ENCODE data around the gene RBBP5. TPM values are rescaled to one million over a fixed set of nuclear protein-coding genes. Genes with fewer than 3 reads are reported as not detected.

Gene RBBP5
- total RNA-seq, 1 donor, result 19.5 TPM

DNA sequence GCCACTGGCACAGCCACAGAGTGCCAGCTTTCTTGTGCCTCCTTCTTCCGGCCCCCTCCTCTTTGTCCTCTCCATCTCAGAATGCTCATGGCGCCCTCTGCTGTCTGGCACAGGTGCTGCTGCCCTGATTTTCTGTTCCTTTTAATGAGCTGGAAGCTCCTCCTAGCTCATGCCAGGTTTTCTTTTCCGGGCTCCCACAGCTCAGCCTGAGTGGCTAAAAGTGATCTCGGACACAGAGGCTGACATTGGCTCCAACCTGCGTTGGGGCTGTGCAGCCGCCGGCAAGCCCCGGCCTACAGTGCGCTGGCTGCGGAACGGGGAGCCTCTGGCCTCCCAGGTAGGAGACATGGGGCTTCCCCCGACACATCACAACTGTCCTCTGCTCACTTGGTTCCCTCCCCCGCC lies 60.1 kb downstream of the RBBP5 start:
- H3K4me3 ChIP-seq (ENCODE audit: insufficient read depth, low read length), result no peak overlapping the region
- TF ChIP-seq, protein P1, sequence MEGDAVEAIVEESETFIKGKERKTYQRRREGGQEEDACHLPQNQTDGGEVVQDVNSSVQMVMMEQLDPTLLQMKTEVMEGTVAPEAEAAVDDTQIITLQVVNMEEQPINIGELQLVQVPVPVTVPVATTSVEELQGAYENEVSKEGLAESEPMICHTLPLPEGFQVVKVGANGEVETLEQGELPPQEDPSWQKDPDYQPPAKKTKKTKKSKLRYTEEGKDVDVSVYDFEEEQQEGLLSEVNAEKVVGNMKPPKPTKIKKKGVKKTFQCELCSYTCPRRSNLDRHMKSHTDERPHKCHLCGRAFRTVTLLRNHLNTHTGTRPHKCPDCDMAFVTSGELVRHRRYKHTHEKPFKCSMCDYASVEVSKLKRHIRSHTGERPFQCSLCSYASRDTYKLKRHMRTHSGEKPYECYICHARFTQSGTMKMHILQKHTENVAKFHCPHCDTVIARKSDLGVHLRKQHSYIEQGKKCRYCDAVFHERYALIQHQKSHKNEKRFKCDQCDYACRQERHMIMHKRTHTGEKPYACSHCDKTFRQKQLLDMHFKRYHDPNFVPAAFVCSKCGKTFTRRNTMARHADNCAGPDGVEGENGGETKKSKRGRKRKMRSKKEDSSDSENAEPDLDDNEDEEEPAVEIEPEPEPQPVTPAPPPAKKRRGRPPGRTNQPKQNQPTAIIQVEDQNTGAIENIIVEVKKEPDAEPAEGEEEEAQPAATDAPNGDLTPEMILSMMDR (IDR thresholded peaks at IDR 0.05; ENCODE audit: extremely low read depth, low read depth, low read length), result peak; percentile 93
- H3K27me3 ChIP-seq (ENCODE audit: insufficient read depth, low read length), result peaks cover 5% of the 10 kb centered on the region
- peak overlapping the region; percentile 47 for H2AFZ ChIP-seq (ENCODE audit: low read length)
- no peaks in the 10 kb centered on the region for H3K4me1 ChIP-seq (ENCODE audit: insufficient read depth, low read length)
- no peaks in the 10 kb centered on the region for H4K20me1 ChIP-seq (ENCODE audit: insufficient read depth, low read length)
- no peaks in the 10 kb centered on the region for H3K9me3 ChIP-seq (ENCODE audit: low read depth, low read length)
- H3K36me3 ChIP-seq (ENCODE audit: insufficient read depth, low read length), result no peaks in the 10 kb centered on the region
- peak; percentile 97 for DNase-seq (ENCODE audit: insufficient read length, low spot score, missing footprints)
- no peak overlapping the region for H3K27ac ChIP-seq (ENCODE audit: low read depth, low read length)
- no peaks in the 10 kb centered on the region for H3K79me2 ChIP-seq (ENCODE audit: insufficient read depth, low read length)
- peak overlapping the region; percentile 13 for H3K4me2 ChIP-seq (ENCODE audit: insufficient read depth, low read length)

DNA sequence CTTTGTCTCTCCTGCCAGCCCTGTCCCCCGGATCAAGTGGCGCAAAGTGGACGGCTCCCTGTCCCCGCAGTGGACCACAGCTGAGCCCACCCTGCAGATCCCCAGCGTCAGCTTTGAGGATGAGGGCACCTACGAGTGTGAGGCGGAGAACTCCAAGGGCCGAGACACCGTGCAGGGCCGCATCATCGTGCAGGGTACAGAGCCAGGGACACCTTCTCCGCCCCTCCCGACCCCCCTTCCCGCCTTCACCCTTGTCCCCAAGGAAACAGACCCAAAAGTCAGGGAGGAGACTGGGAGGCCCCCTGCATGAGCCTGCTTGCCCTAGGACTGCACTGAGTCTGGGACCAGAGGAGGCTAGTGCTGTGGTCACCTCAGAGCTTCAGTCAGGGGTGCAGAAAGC lies 60.6 kb downstream of the RBBP5 start:
- no peak overlapping the region for H3K4me3 ChIP-seq (ENCODE audit: insufficient read depth, low read length)
- no peaks in the 10 kb centered on the region for H3K79me2 ChIP-seq (ENCODE audit: insufficient read depth, low read length)
- no peak for DNase-seq (ENCODE audit: insufficient read length, low spot score, missing footprints)
- H3K36me3 ChIP-seq (ENCODE audit: insufficient read depth, low read length), result no peaks in the 10 kb centered on the region
- H3K27me3 ChIP-seq (ENCODE audit: insufficient read depth, low read length), result peaks cover 5% of the 10 kb centered on the region
- H3K4me1 ChIP-seq (ENCODE audit: insufficient read depth, low read length), result no peaks in the 10 kb centered on the region
- TF ChIP-seq, protein P1 (IDR thresholded peaks at IDR 0.05; ENCODE audit: extremely low read depth, low read depth, low read length), result no peak
- H3K9me3 ChIP-seq (ENCODE audit: low read depth, low read length), result no peaks in the 10 kb centered on the region
- no peak overlapping the region for H3K27ac ChIP-seq (ENCODE audit: low read depth, low read length)
- H2AFZ ChIP-seq (ENCODE audit: low read length), result peak overlapping the region; percentile 47
- no peaks in the 10 kb centered on the region for H4K20me1 ChIP-seq (ENCODE audit: insufficient read depth, low read length)
- no peak overlapping the region for H3K4me2 ChIP-seq (ENCODE audit: insufficient read depth, low read length)

DNA sequence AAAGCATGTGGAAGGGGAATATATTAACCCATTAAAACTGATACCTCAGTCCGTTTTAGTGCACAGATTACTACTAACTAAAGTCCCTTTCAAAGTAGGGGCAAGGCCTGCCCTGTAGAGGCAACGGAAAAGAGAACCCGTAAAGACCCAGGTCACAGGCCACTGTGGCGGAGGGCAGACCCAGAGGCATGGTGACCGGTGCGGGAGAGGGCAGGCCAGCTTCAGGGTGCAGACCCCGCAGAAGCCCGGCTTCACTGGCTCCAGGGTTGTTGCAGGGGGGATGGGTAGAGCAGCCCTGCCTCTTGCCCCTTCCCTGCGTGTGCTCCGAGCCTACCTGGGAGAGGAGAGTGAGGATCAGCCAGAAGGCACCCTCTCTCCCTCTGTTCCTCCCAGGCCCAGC lies 61.0 kb downstream of the RBBP5 start:
- Histone ChIP-seq H3K27ac (ENCODE audit: low read depth, low read length) (no peak overlapping the region), H3K79me2 (ENCODE audit: insufficient read depth, low read length) (no peaks in the 10 kb centered on the region), H2AFZ (ENCODE audit: low read length) (no peak overlapping the region), H4K20me1 (ENCODE audit: insufficient read depth, low read length) (no peaks in the 10 kb centered on the region), H3K9me3 (ENCODE audit: low read depth, low read length) (no peaks in the 10 kb centered on the region), H3K27me3 (ENCODE audit: insufficient read depth, low read length) (peaks cover 5% of the 10 kb centered on the region), H3K4me2 (ENCODE audit: insufficient read depth, low read length) (no peak overlapping the region), H3K4me3 (ENCODE audit: insufficient read depth, low read length) (no peak overlapping the region), H3K4me1 (ENCODE audit: insufficient read depth, low read length) (no peaks in the 10 kb centered on the region), H3K36me3 (ENCODE audit: insufficient read depth, low read length) (no peaks in the 10 kb centered on the region)
- TF ChIP-seq, protein P1 (IDR thresholded peaks at IDR 0.05; ENCODE audit: extremely low read depth, low read depth, low read length), result no peak
- peak; percentile 17 for DNase-seq (ENCODE audit: insufficient read length, low spot score, missing footprints)

DNA sequence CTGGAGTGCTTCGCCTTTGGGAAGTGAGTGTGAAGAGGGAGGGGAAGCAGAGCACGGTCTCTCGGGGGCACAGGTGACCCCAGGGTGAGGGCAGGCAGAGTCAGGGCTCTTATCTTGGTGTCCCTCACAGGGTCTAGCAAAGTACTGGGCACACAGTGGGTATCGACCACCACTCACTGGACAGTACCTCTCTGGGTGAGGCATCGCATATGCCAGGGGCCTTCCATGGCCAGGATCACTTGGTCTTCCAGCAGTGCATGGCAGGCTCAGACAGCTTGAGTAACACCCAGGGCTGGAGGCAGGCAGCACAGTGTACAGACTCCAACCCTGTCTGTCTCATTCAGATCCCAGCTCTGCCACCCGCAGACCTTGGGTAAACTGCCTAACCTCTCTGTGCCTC lies 62.1 kb downstream of the RBBP5 start:
- no peaks in the 10 kb centered on the region for H3K36me3 ChIP-seq (ENCODE audit: insufficient read depth, low read length)
- no peak overlapping the region for H3K4me3 ChIP-seq (ENCODE audit: insufficient read depth, low read length)
- peak; percentile 54 for DNase-seq (ENCODE audit: insufficient read length, low spot score, missing footprints)
- H3K4me2 ChIP-seq (ENCODE audit: insufficient read depth, low read length), result no peak overlapping the region
- no peaks in the 10 kb centered on the region for H4K20me1 ChIP-seq (ENCODE audit: insufficient read depth, low read length)
- H3K79me2 ChIP-seq (ENCODE audit: insufficient read depth, low read length), result no peaks in the 10 kb centered on the region
- H2AFZ ChIP-seq (ENCODE audit: low read length), result no peak overlapping the region
- TF ChIP-seq, protein P1 (IDR thresholded peaks at IDR 0.05; ENCODE audit: extremely low read depth, low read depth, low read length), result no peak
- no peak overlapping the region for H3K27ac ChIP-seq (ENCODE audit: low read depth, low read length)
- no peaks in the 10 kb centered on the region for H3K9me3 ChIP-seq (ENCODE audit: low read depth, low read length)
- peaks cover 5% of the 10 kb centered on the region for H3K27me3 ChIP-seq (ENCODE audit: insufficient read depth, low read length)
- H3K4me1 ChIP-seq (ENCODE audit: insufficient read depth, low read length), result no peaks in the 10 kb centered on the region

Measured in osteoblast (primary cell).